ENCODE data around the gene R3HDM4.
"Not testable (repeated sequence)": the region's sequence is repeated elsewhere in the genome, so short reads cannot be mapped to it uniquely, and the experiment has no call there.

R3HDM4 gene

GRCh38 chr19:858868-859843 is 53.9 kb downstream of the R3HDM4 start, which contains the start of gene CFD:
CFD (plus strand) TSS chr19:859664; CDS start chr19:859690, 26 bp downstream.
- no peak for DNase-seq (ENCODE audit: low read depth in 2 of 2)

- no peak for DNase-seq (ENCODE audit: low read depth in 2 of 2)
Observed at GRCh38 chr19:858284-858683, 54.7 kb downstream of the R3HDM4 start.

- no peak for DNase-seq (ENCODE audit: low read depth in 2 of 2)
Observed at GRCh38 chr19:855566-856120, 57.4 kb downstream of the R3HDM4 start.

GRCh38 chr19:855142-855541 is 57.9 kb downstream of the R3HDM4 start:
- no peak for DNase-seq (ENCODE audit: low read depth in 2 of 2)

- DNase-seq (ENCODE audit: low read depth in 2 of 2), result no peak
Observed at GRCh38 chr19:854549-854948, 58.5 kb downstream of the R3HDM4 start.

- DNase-seq (ENCODE audit: low read depth in 2 of 2), result not testable (repeated sequence)
Observed at GRCh38 chr19:853614-854220, 59.3 kb downstream of the R3HDM4 start.

GRCh38 chr19:853014-853585 is 59.9 kb downstream of the R3HDM4 start:
- no peak for DNase-seq (ENCODE audit: low read depth in 2 of 2)

- DNase-seq (ENCODE audit: low read depth in 2 of 2), result no peak
Observed at GRCh38 chr19:852136-853013, 60.6 kb downstream of the R3HDM4 start, which contains the start of gene ELANE. ELANE (plus strand) TSS chr19:852303; CDS start chr19:852329, 26 bp downstream.

- no peak for DNase-seq (ENCODE audit: low read depth in 2 of 2)
Observed at GRCh38 chr19:850979-851335, 62.1 kb downstream of the R3HDM4 start.

- DNase-seq (ENCODE audit: low read depth in 2 of 2), result no peak
Observed at GRCh38 chr19:850221-850978, 62.6 kb downstream of the R3HDM4 start.

GRCh38 chr19:849195-849594 is 63.8 kb downstream of the R3HDM4 start:
- DNase-seq (ENCODE audit: low read depth in 2 of 2), result not testable (repeated sequence)

- no peak for DNase-seq (ENCODE audit: low read depth in 2 of 2)
Observed at GRCh38 chr19:848386-848921, 64.6 kb downstream of the R3HDM4 start.
